Measurements from ENCODE around the gene APLP2.

APLP2 gene

DNA sequence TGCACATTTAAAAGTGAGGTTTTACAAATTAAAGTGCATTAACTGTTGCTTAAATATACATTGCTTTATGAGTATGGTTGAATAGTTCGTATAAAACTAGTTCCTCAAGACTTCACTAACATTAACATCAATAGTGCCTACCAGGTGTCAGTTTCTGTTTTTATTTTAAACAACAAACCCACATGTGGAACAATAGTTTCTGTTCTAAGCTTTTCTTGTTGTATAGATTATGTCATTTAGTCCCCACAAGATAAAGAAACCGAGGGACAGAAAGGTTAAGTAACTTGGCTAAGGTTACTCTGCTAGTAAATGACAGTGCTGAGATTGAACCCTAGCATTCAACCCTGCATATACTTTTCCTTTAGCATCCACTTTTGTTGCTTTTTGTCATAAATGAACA lies 48.5 kb downstream of the APLP2 start:
- no peaks in the 10 kb centered on the region for H3K27me3 ChIP-seq (ENCODE audit: insufficient read depth, low read length)
- peaks cover 45% of the 10 kb centered on the region for H3K36me3 ChIP-seq (ENCODE audit: insufficient read depth, low read length)
- no peak overlapping the region for H3K4me3 ChIP-seq (ENCODE audit: low read length)
- H3K4me1 ChIP-seq (ENCODE audit: insufficient read depth, low read length): no peaks in the 10 kb centered on the region
- no peak overlapping the region for H2AFZ ChIP-seq (ENCODE audit: low read depth, low read length)
- no peaks in the 10 kb centered on the region for H3K9me3 ChIP-seq (ENCODE audit: low read length)

GRCh38 chr11:130118636-130119387 lies 49.1 kb downstream of the APLP2 start:
- H2AFZ ChIP-seq (ENCODE audit: low read depth, low read length): no peak overlapping the region
- no peaks in the 10 kb centered on the region for H3K27me3 ChIP-seq (ENCODE audit: insufficient read depth, low read length)
- H3K4me3 ChIP-seq (ENCODE audit: low read length): no peak overlapping the region
- H3K36me3 ChIP-seq (ENCODE audit: insufficient read depth, low read length): peaks cover 47% of the 10 kb centered on the region
- no peaks in the 10 kb centered on the region for H3K4me1 ChIP-seq (ENCODE audit: insufficient read depth, low read length)
- no peaks in the 10 kb centered on the region for H3K9me3 ChIP-seq (ENCODE audit: low read length)

DNA sequence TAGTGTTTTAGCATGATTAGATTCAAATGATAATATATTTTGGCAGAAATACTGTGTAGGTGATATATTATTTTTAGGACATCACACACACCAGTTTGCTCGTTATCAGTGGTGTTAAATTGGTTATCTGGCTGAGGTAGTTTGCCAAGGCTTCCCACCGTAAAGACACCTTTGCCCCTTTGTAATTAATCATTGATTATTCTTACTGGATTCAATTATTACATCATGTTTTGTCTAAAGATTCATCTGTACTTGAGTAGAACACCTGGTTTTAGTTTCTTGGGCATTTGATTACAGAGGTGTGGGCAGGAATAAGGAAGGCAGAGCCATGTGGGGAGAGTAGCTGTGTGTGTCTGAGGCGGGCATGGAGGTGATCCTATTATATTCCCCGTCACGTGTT lies 50.4 kb downstream of the APLP2 start:
- H2AFZ ChIP-seq (ENCODE audit: low read depth, low read length): no peak overlapping the region
- no peaks in the 10 kb centered on the region for H3K27me3 ChIP-seq (ENCODE audit: insufficient read depth, low read length)
- no peaks in the 10 kb centered on the region for H3K9me3 ChIP-seq (ENCODE audit: low read length)
- no peak overlapping the region for H3K4me3 ChIP-seq (ENCODE audit: low read length)
- no peaks in the 10 kb centered on the region for H3K4me1 ChIP-seq (ENCODE audit: insufficient read depth, low read length)
- peaks cover 49% of the 10 kb centered on the region for H3K36me3 ChIP-seq (ENCODE audit: insufficient read depth, low read length)

DNA sequence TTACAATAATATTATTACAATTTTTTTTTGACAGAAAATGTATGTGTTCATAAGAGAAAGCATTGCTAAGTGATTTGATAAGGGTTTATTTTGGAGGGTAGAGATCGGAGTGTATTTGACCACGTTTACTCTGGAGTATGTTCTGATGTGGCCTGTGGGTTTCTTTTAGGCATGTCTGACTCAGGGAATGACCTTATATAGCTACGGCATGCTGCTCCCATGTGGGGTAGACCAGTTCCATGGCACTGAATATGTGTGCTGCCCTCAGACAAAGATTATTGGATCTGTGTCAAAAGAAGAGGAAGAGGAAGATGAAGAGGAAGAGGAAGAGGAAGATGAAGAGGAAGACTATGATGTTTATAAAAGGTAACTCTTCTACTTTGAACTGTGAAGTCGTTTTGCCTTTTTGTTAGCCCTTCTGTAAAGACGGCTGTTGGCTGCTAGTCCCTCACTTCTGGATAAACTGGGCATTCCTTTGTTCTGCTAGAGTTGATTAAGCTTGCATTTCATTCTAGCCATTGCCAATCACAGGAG lies 51.8 kb downstream of the APLP2 start:
- Histone ChIP-seq H3K4me3 (ENCODE audit: low read length) (no peak overlapping the region), H3K9me3 (ENCODE audit: low read length) (no peaks in the 10 kb centered on the region), H3K4me1 (ENCODE audit: insufficient read depth, low read length) (no peaks in the 10 kb centered on the region), H3K27me3 (ENCODE audit: insufficient read depth, low read length) (no peaks in the 10 kb centered on the region), H2AFZ (ENCODE audit: low read depth, low read length) (no peak overlapping the region), H3K36me3 (ENCODE audit: insufficient read depth, low read length) (peaks cover 58% of the 10 kb centered on the region)

- Histone ChIP-seq H3K4me1 (ENCODE audit: insufficient read depth, low read length) (no peaks in the 10 kb centered on the region), H2AFZ (ENCODE audit: low read depth, low read length) (no peak overlapping the region), H3K9me3 (ENCODE audit: low read length) (no peaks in the 10 kb centered on the region), H3K4me3 (ENCODE audit: low read length) (no peak overlapping the region), H3K36me3 (ENCODE audit: insufficient read depth, low read length) (peaks cover 62% of the 10 kb centered on the region), H3K27me3 (ENCODE audit: insufficient read depth, low read length) (no peaks in the 10 kb centered on the region)
Observed at GRCh38 chr11:130122141-130122575, 52.5 kb downstream of the APLP2 start.

- peaks cover 75% of the 10 kb centered on the region for H3K36me3 ChIP-seq (ENCODE audit: insufficient read depth, low read length)
- H3K4me1 ChIP-seq (ENCODE audit: insufficient read depth, low read length): no peaks in the 10 kb centered on the region
- no peaks in the 10 kb centered on the region for H3K9me3 ChIP-seq (ENCODE audit: low read length)
- no peak overlapping the region for H3K4me3 ChIP-seq (ENCODE audit: low read length)
- no peak overlapping the region for H2AFZ ChIP-seq (ENCODE audit: low read depth, low read length)
- H3K27me3 ChIP-seq (ENCODE audit: insufficient read depth, low read length): no peaks in the 10 kb centered on the region
Observed at GRCh38 chr11:130123414-130124040, 53.8 kb downstream of the APLP2 start.

GRCh38 chr11:130124096-130124495 lies 54.4 kb downstream of the APLP2 start:
- H3K4me1 ChIP-seq (ENCODE audit: insufficient read depth, low read length): no peaks in the 10 kb centered on the region
- no peaks in the 10 kb centered on the region for H3K27me3 ChIP-seq (ENCODE audit: insufficient read depth, low read length)
- peaks cover 79% of the 10 kb centered on the region for H3K36me3 ChIP-seq (ENCODE audit: insufficient read depth, low read length)
- H3K4me3 ChIP-seq (ENCODE audit: low read length): no peak overlapping the region
- H3K9me3 ChIP-seq (ENCODE audit: low read length): no peaks in the 10 kb centered on the region
- H2AFZ ChIP-seq (ENCODE audit: low read depth, low read length): no peak overlapping the region

DNA sequence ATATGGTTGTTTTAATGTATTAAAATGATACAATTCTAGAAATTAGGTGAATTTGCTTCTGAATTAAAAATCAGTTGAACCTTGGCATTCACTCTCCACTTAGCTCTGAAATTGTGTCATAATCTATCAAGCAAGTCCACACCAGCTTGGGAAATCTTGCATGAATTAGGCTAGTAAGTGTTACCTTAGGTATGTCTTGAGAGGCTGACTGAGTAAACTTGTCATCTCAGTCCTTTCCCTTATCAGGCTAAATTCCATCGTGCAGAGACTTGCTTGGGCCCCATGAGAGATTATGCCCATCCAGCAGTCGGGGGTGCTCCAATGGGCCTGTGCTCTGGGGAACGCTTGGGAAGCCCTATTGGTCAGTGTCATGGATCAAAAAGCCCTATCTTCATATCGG lies 55.9 kb downstream of the APLP2 start:
- H3K36me3 ChIP-seq (ENCODE audit: insufficient read depth, low read length): peaks cover 94% of the 10 kb centered on the region

GRCh38 chr11:130126516-130126915 lies 56.8 kb downstream of the APLP2 start:
- peaks cover 97% of the 10 kb centered on the region for H3K36me3 ChIP-seq (ENCODE audit: insufficient read depth, low read length)

More for the DNA sequence above, 55.9 kb downstream of the APLP2 start:
- Histone ChIP-seq H2AFZ (ENCODE audit: low read depth, low read length) (no peak overlapping the region), H3K27me3 (ENCODE audit: insufficient read depth, low read length) (no peaks in the 10 kb centered on the region), H3K9me3 (ENCODE audit: low read length) (no peaks in the 10 kb centered on the region), H3K4me3 (ENCODE audit: low read length) (no peak overlapping the region), H3K4me1 (ENCODE audit: insufficient read depth, low read length) (no peaks in the 10 kb centered on the region)

DNA sequence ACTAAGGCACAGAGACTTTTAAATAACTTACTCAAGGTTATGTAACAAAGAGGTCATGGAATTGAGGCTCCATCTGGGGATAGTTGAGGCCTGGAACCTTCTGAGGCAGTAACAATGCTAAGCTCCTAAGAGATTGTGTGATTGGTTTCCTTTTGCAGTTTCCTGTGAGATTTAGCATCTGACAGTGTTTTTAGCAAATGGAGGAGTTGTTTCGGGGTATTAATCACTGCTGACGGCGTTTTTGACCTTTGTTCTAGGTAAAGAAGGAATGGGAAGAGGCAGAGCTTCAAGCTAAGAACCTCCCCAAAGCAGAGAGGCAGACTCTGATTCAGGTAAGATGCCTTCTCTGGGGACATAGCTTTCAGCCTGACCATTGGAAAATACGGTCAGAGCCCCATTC lies 57.8 kb downstream of the APLP2 start:
- no peak overlapping the region for H3K4me3 ChIP-seq (ENCODE audit: low read length)
- H3K9me3 ChIP-seq (ENCODE audit: low read length): no peaks in the 10 kb centered on the region
- H3K4me1 ChIP-seq (ENCODE audit: insufficient read depth, low read length): no peaks in the 10 kb centered on the region
- H2AFZ ChIP-seq (ENCODE audit: low read depth, low read length): no peak overlapping the region
- H3K36me3 ChIP-seq (ENCODE audit: insufficient read depth, low read length): peaks cover 93% of the 10 kb centered on the region
- H3K27me3 ChIP-seq (ENCODE audit: insufficient read depth, low read length): no peaks in the 10 kb centered on the region

More at GRCh38 chr11:130126516-130126915, 56.8 kb downstream of the APLP2 start:
- Histone ChIP-seq H3K4me1 (ENCODE audit: insufficient read depth, low read length) (no peaks in the 10 kb centered on the region), H3K9me3 (ENCODE audit: low read length) (no peaks in the 10 kb centered on the region), H2AFZ (ENCODE audit: low read depth, low read length) (no peak overlapping the region), H3K27me3 (ENCODE audit: insufficient read depth, low read length) (no peaks in the 10 kb centered on the region), H3K4me3 (ENCODE audit: low read length) (no peak overlapping the region)

GRCh38 chr11:130128626-130129025 lies 58.9 kb downstream of the APLP2 start:
- H2AFZ ChIP-seq (ENCODE audit: low read depth, low read length): no peak overlapping the region
- no peaks in the 10 kb centered on the region for H3K9me3 ChIP-seq (ENCODE audit: low read length)
- H3K27me3 ChIP-seq (ENCODE audit: insufficient read depth, low read length): no peaks in the 10 kb centered on the region
- H3K4me1 ChIP-seq (ENCODE audit: insufficient read depth, low read length): no peaks in the 10 kb centered on the region
- no peak overlapping the region for H3K4me3 ChIP-seq (ENCODE audit: low read length)
- peaks cover 92% of the 10 kb centered on the region for H3K36me3 ChIP-seq (ENCODE audit: insufficient read depth, low read length)

- Histone ChIP-seq H3K36me3 (ENCODE audit: insufficient read depth, low read length) (peaks cover 89% of the 10 kb centered on the region), H3K9me3 (ENCODE audit: low read length) (no peaks in the 10 kb centered on the region)
Observed at GRCh38 chr11:130129922-130130321, 60.2 kb downstream of the APLP2 start.

GRCh38 chr11:130131961-130132850 lies 62.5 kb downstream of the APLP2 start:
- H3K9me3 ChIP-seq (ENCODE audit: low read length): no peaks in the 10 kb centered on the region
- H3K27me3 ChIP-seq (ENCODE audit: insufficient read depth, low read length): no peaks in the 10 kb centered on the region
- no peak overlapping the region for H2AFZ ChIP-seq (ENCODE audit: low read depth, low read length)
- no peaks in the 10 kb centered on the region for H3K4me1 ChIP-seq (ENCODE audit: insufficient read depth, low read length)
- peaks cover 87% of the 10 kb centered on the region for H3K36me3 ChIP-seq (ENCODE audit: insufficient read depth, low read length)
- H3K4me3 ChIP-seq (ENCODE audit: low read length): no peak overlapping the region

More at GRCh38 chr11:130129922-130130321, 60.2 kb downstream of the APLP2 start:
- Histone ChIP-seq H3K27me3 (ENCODE audit: insufficient read depth, low read length) (no peaks in the 10 kb centered on the region), H3K4me3 (ENCODE audit: low read length) (no peak overlapping the region), H3K4me1 (ENCODE audit: insufficient read depth, low read length) (no peaks in the 10 kb centered on the region), H2AFZ (ENCODE audit: low read depth, low read length) (no peak overlapping the region)
